HG02840 (cell line): ENCODE data around the gene SMPDL3B.
"Not testable (repeated sequence)": the region's sequence is repeated elsewhere in the genome, so short reads cannot be mapped to it uniquely, and the experiment has no call there.

Experiments used
- ATAC-seq: cut with Tn5 transposase; IDR thresholded peaks from one replicate; pipeline ENCODE4 v1.9.1; 2021; ENCODE audit warnings: mild to moderate bottlenecking, moderate library complexity, moderate number of reproducible peaks; ENCODE audit not compliant: unreplicated experiment, low FRiP score

Gene SMPDL3B

DNA sequence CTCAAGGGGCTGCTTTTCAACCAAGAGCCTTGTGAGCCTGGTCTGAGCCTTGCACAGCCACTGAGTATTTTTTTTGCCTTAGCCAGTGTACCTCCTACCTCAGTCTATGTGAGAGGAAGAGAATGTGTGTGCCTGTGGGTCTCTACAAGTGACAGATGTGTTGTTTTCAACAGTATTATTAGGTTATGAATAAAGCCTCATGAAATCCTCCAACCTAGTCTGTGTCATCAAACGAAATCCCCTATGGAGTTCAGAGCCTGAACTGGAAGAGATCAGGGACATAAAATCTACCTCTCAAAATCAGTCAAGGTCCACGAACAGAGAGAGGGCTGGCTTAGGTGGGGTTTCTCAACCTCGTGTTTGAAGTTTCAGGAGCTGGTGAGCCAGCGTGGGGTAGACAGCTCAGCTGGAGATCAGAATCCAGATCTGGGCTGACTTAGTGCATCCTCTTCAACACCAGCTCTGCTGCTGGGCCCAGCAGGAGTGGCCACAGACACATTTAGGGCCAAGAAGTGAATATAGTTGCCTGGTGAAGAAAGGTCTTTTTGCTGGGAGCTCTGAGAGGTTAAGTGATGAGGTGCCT is 33.2 kb downstream of the SMPDL3B start:
- no peak for ATAC-seq

DNA sequence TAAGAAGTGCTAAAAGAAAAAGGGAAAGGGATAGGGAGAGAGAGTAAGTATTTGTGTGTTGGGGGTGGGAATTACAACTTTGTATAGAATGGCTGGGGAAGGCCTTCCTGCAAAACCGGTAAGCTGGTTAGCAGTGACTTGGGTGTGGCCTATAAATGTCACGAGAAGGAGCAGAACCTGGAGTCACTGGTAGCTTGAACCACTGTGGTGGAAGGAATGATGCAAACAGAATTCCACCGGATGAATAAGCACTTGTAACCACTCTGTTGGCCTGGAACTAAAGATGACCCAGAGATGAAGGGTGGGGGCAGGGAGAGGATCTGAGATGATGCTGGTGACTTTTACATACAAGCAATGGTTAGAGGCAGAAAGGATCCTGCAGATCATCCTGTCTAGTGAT is 33.9 kb downstream of the SMPDL3B start:
- no peak for ATAC-seq

DNA sequence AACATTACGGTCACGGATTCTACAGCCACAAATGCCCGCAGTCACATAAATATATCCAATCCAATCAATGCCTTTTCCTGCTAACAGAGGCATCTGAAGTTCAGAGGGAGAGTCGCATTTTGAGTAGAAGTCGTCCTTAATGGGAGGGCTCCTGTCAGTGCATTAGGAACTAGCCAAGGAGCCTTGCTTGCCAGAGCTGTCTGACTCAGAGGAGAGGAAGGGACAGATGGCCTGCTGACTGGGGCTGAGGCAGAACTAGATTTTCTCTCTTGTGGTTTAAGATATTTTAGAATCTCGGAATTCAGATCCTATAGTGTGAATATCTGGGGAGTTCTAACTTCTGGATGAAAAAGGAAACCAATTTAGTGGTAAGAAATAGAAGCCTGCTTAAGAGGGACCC is 35.6 kb downstream of the SMPDL3B start:
- no peak for ATAC-seq

DNA sequence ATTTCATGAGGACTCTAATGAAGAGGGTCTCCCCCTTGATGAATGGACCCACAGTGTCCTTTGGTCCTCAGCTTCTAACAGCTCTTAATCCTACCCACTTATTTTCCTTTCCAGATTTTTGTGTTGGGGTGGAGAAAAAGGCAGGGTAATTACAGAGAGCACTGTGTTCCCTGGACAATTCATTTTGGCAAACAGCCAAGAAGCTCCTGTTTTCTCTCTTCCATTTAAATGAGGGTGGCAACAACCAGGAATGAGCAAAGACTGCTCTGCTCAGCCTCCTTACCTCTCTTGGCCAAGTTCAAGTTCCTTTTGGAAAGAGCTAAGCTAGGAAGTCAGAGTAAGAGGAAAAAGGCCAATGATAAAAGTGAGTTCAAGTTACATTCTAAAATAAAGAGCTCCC is 36.9 kb downstream of the SMPDL3B start:
- no peak for ATAC-seq

DNA sequence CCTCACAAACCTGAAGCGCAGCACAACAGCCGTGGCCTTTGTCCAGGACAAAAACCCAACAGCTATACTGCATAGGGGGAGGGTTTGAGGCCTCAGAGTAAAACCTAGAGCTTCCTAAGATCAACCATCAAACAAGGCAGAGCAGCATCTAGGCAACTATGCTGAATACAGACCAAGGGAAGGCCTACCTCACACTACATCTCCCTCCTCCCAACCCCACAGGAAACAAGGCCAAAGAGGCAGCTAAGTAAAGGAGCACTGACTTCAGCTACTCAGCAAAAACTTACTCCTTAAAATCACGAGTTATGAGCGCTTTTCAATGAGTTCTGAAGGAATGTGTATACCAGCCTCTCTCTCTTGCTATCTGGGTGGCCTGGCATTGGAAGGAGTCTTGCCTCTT is 37.3 kb downstream of the SMPDL3B start:
- ATAC-seq, result no peak

DNA sequence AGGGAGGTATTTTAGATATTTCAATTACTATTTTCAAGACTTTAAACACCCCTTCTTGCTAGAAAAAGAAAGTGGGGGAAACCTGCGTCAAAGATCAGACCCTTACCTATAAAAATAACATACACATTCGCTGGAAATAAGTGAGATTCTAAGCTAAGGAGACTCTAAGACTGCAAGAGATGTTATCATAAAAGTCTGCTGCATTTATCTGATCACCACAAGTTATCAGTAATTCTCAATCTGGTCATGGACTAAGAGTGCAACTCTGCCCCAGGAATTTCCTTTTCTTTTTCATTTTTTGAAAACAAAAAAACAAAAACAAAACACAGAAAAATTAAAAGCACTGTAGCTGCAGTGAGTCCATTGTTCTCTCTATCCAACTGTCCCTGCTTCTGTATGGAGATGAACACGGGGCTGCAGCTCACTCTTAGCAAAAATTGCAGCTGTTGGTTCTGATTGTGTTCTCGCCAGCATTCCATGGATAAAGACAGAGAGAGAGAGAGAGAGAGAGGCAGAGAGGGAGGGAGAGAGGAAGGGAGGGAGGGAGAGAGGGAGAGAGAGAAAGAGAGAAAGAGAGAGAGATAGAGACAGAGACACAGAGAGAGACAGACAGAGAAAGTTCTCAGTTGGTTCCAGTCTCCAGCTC is 39.1 kb downstream of the SMPDL3B start:
- ATAC-seq, result no peak

DNA sequence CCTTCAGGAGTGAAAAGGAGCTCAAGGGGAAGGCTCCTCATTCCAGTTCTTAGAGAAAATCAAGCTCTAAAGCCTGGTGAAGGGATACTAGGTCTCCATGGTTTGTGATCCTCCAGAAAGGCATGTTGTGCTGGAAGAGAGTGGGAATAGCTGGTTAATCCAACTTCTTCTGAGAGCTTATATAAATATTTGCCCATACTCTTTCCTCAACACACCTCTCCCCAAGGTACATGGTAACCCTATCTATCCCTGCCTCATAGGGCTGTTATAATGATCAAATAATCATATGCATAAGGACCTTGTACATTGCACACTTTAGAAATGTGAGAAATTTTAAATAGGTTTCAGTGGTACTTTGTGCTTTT is 39.6 kb downstream of the SMPDL3B start:
- ATAC-seq, result no peak

DNA sequence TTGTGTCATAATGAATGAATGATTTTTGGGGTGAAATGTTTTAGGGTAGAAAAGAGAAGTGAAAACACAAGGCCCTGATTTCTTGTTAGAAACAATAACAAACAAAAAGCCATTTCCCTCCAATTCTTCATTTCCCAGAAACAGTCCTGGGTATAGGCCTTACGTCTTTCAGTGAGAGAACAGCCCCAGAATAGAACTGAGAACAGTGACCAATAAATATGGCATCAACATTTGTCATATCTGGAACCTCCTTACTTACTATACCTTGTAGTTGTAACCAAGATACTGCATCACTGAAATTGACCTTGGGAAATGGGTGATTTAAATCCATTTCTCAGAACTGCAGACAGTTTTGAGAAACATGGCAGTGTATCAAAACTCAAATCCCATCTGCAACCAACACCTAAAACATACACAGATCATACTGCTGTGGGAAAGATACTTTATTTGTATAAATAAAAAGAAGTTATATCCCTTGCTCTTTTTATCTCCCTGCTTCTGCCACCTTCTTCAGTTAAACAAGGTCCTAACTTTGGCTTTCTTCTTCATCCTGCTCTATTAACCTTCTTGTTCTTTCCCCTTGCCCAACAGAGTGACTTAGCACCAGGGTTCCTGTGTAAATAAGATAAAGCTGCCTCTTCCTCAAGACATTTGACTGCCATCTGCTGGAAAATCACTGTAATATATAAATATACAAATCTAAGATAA is 44.5 kb downstream of the SMPDL3B start:
- ATAC-seq, result no peak

DNA sequence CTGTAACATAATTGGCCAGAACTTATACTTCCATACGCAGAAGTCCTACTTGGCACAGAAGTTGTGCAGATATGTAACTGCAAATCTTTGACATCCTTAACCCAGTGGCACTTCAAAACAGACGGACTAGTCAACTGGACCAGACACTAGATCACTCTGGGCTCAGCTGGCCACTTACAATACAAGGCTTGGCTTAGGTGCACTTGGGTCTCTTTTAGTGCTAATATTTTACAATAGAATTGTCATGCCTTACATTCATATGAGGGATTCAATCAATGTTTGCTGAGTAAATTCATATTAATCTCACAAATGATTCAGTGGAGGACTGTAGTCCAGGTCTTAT is 45.0 kb downstream of the SMPDL3B start:
- no peak for ATAC-seq

DNA sequence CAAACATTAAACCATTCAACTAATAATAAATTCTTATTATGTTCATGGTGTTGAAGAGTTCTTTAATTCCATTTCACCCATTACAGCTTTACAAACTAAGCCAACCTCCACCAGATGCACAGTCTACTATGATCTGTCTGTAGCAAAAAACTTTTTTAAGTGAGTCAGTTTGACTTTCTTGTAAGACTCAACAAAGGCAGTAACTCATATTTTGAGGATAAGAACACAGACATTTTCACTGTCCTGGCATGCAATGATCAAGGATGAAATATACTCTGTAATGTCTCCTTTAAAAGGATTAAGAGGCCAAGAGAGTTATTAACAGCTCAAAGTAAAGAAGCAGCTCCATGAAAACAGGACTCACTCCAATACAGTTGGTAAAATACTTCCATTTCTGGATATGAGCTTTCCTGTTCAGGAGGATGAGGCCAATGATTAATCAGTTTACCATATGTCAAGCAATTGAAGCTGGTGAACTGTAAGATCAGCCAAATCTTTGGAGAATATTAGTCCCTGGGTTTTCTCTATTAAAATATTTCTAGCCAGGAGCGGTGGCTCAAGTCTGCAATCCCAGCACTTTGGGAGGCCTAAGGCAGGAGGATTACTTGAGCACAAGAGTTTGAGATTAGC is 45.5 kb downstream of the SMPDL3B start:
- ATAC-seq, result no peak

DNA sequence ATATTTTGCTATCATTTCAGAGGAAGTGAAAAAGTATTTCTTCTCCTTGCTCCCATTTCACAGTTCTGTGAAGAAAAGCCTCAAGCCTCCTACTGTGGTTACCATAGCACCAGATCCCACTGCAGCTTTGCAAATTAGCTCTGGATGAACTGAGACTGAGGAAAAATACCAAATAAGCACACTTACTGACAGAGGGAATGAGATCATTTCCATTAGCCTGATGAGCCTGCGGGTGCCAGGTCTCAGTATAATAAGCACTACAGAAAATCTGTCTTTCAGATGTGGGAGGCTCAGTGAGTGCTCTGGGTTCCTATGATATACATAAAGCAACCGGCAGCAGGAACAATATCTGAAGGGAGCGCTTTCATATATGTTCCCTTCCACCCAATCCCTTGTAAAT is 46.3 kb downstream of the SMPDL3B start:
- no peak for ATAC-seq

DNA sequence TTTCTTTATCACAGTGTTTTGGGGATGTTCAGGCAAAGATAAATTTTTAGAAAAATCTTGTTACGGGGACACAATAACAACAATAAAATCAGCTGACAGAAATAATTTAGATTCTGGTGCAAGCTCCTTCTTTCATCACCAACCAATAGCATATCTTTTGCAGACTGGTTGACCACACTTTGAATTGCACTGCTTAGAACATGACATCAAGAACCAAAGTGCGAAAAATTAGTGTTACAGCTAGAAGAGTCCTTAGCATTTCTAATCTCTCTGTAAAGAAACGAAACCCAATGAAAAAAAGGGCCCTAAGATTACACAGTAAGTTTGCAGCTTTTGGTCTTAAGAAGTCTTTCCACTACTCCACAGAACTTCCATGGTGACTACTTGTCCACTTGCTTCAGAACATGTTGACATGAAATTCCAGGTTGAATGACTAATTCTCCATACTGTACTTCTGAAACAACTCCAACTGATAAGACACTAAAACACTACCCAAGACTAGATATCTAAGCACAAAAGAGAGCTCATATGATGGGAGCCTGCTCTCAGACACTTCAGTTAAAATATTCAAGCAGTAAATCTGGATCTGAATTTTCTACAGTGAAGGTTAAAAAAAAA is 56.2 kb downstream of the SMPDL3B start:
- no peak for ATAC-seq

DNA sequence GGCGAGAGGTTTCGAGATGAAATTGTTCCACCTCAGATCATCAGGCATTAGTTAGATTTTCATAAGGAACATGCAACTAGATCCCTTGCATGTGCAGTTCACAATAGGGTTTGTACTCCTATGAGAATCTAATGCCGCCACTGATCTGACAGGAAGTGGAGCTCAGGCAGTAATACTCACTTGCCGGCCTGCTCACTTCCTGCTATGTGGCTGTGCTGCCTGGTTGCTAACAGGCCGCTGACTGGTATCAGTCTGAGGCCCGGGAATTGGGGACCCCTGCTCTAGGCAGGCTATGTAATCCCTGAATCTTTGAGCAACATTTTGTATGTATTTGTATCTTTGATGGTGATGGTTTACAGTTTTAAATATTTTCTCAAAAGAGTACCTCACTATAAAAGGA is 57.5 kb downstream of the SMPDL3B start:
- ATAC-seq, result no peak

DNA sequence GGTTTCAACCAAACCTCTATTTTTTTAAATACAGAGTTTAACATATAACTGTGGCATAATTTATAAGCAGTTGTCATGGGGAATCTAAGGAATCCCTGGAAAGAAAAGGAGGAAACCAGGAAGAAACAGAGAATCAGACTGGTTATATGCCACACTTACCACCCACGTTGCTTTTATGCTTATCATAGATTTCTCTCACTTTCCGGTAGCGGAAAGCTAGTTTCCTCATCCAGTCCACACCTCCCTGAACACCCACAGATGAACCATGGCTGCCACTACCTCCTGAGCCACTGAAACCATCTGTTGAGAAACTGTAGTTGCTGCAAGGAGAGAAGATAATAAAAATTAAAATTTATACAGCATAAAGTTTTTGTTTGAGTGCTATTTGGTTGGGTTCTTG is 58.4 kb downstream of the SMPDL3B start:
- ATAC-seq, result no peak

DNA sequence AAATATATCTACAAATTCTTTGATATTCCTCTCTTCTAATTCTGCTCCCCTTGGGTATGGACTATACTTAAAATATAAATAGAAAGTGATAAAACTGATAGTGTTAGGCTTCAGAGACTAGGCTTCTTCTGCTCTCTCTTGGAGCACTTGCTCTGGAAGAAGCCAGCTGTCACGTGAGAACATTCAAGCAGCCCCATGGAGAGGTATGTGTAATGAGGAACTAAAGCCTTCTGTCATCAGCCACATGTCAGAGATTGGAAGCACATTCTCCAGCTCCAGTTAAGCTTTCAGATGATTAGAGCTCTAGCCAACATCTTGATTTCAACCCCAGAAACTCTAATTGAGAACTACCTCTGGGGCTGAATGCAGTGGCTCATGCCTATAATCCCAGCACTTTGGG is 59.3 kb downstream of the SMPDL3B start:
- no peak for ATAC-seq

DNA sequence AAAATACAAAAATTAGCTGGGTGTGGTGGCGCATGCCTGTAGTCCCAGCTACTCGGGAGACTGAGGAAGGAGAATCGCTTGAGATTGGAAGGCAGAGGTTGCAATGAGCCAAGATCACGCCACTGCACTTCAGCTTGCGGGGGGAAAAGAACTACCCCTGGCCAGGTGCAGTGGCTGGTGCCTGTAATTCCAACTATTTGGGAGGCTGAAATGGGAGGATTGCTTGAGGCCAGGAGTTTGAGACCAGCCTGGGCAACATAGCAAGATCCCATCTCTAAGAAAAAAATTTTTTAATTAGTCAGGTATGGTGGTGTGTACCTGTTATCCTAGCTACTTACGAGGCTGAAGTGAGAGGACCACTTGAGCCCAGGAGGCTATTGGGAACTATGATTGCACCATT is 59.7 kb downstream of the SMPDL3B start:
- not testable (repeated sequence) for ATAC-seq

DNA sequence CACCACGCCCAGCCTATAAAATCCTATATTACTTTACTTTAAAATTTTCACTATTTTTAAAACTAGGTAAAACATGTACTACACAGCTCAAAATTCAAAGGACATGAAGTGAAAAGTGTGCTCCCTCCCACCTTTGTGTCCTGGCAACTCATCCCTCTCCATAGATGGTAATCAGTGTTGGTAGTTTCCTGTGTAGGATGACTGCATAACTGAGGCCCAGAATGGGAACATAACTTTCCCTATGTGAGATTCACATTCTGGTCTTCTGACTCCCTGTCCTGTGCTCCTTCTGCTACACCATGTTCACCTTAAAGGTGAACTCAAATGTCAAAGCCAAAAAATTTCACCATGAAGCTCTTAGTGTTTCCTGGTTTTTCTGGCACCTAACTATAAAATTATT is 64.3 kb downstream of the SMPDL3B start:
- ATAC-seq, result no peak

DNA sequence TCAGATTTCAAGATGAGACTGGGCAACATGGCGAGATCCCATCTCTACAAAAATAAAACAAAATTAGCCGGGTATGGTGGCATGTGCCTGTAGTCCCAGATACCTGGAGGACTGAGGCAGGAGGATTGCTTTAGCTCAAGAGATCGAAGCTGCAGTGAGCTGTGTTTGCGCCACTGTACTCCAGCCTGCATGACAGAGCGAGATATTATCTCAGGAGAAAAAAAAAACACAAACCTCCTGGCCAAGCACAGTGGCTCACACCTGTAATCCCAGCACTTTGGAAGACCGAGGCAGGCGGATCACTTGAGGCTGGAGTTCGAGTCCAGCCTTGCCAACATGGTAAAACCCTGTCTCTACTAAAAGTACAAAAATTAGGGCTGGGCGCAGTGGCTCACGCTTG is 67.8 kb downstream of the SMPDL3B start:
- no peak for ATAC-seq

DNA sequence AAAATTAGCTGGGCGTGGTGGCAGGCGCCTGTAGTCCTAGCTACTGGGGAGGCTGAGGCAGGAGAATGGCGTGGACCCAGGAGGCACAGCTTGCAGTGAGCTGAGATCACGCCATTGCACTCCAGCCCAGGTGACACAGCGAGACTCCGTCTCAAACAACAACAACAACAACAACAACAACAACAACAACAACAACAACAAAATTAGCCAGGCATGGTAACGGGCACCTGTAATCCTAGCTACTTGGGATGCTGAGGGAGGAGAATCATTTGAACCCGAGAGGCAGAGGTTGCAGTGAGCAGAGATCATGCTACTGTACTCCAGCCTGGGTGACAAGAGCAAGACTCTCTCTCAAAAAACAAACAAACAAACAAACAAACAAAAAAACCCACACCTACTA is 68.3 kb downstream of the SMPDL3B start:
- ATAC-seq, result not testable (repeated sequence)
